Neuronal stem cell (in vitro differentiated cells): ENCODE data around the gene MEGF10.

Experiments
- DNase-seq: peaks from one replicate; pipeline ENCODE4 v3.0.0-alpha.2; 2013; ENCODE audit warnings: low spot score
- H2AFZ ChIP-seq: one replicate; pipeline ENCODE4 v1.6.1; 2013; ENCODE audit warnings: mild to moderate bottlenecking, low read length, inconsistent platforms
- H2AK5ac ChIP-seq: 2 replicates; pipeline ENCODE4 v1.6.1; 2013; ENCODE audit warnings: low read depth, mild to moderate bottlenecking, inconsistent platforms, low read length, moderate library complexity, mixed read lengths
- H2BK120ac ChIP-seq: 2 replicates; pipeline ENCODE4 v1.6.1; 2013; ENCODE audit warnings: low read depth, mild to moderate bottlenecking, inconsistent platforms, low read length, moderate library complexity, mixed read lengths
- H2BK12ac ChIP-seq: one replicate; pipeline ENCODE4 v1.6.1; 2013; ENCODE audit warnings: low read length, inconsistent platforms
- H2BK15ac ChIP-seq: 2 replicates; pipeline ENCODE4 v1.6.1; 2013; ENCODE audit warnings: mild to moderate bottlenecking, low read length, inconsistent platforms, mixed read lengths
- H2BK5ac ChIP-seq: one replicate; pipeline ENCODE4 v1.6.1; 2013; ENCODE audit warnings: inconsistent platforms, mild to moderate bottlenecking, low read length, moderate library complexity
- H3K14ac ChIP-seq: one replicate; pipeline ENCODE4 v1.6.1; 2013; ENCODE audit warnings: low read length, inconsistent platforms
- H3K18ac ChIP-seq: 2 replicates; pipeline ENCODE4 v1.6.1; 2013; ENCODE audit warnings: low read length, inconsistent platforms
- H3K23ac ChIP-seq: 2 replicates; pipeline ENCODE4 v1.6.1; 2013; ENCODE audit warnings: low read depth, mild to moderate bottlenecking, mixed read lengths, low read length, inconsistent platforms; ENCODE audit not compliant: poor library complexity
- H3K27ac ChIP-seq: replicated peaks from 3 replicates; pipeline ENCODE4 v1.5.1; 2013; ENCODE audit warnings: low read length, inconsistent platforms
- H3K27me3 ChIP-seq, 3 experiments: 2 replicates each; pipeline ENCODE4 v1.6.1; 2013; ENCODE audit warnings: low read length in 3 of 3, mild to moderate bottlenecking in 2 of 3, inconsistent platforms in 1 of 3, low read depth in 1 of 3, mixed read lengths in 1 of 3, moderate library complexity in 1 of 3; ENCODE audit not compliant: control insufficient read depth in 3 of 3, insufficient read depth in 3 of 3
- H3K36me3 ChIP-seq, 2 donors: replicated peaks in 1 of 2; 2 replicates each; pipeline ENCODE4 v1.6.1; 2013; ENCODE audit warnings: low read length in 2 of 2; ENCODE audit not compliant: control insufficient read depth in 2 of 2, insufficient read depth in 2 of 2
- H3K4ac ChIP-seq: 2 replicates; pipeline ENCODE4 v1.6.1; 2013; ENCODE audit warnings: inconsistent platforms, mild to moderate bottlenecking, low read length, moderate library complexity
- H3K4me1 ChIP-seq, 2 donors: 1 replicate in 1 of 2; 2 replicates in 1 of 2; pipeline ENCODE4 v1.6.1; 2013; ENCODE audit warnings: low read length in 2 of 2, low read depth in 1 of 2; ENCODE audit not compliant: control insufficient read depth in 2 of 2, insufficient read depth in 1 of 2
- H3K4me2 ChIP-seq: one replicate; pipeline ENCODE4 v1.6.1; 2013; ENCODE audit warnings: mild to moderate bottlenecking, low read length, inconsistent platforms; ENCODE audit not compliant: insufficient read depth, poor library complexity, severe bottlenecking
- H3K4me3 ChIP-seq, 2 donors: 2 replicates each; pipeline ENCODE4 v1.5.1; 2013; ENCODE audit warnings: low read length in 2 of 2, mild to moderate bottlenecking in 2 of 2, inconsistent platforms in 1 of 2, moderate library complexity in 1 of 2
- H3K79me1 ChIP-seq: one replicate; pipeline ENCODE4 v1.6.1; 2013; ENCODE audit warnings: low read depth, mild to moderate bottlenecking, inconsistent platforms, low read length, moderate library complexity
- H3K9ac ChIP-seq: one replicate; pipeline ENCODE4 v1.6.1; 2013; ENCODE audit warnings: mild to moderate bottlenecking, low read depth, low read length, inconsistent platforms; ENCODE audit not compliant: poor library complexity
- H3K9me3 ChIP-seq, 2 donors: replicated peaks in 1 of 2; 2 replicates each; pipeline versions ENCODE3 to v1.6.1; 2013; ENCODE audit warnings: low read length in 2 of 2, mild to moderate bottlenecking in 2 of 2, inconsistent platforms in 1 of 2, low read depth in 1 of 2, mixed read lengths in 1 of 2, moderate library complexity in 1 of 2; ENCODE audit not compliant: control insufficient read depth in 2 of 2, insufficient read depth in 1 of 2
- H4K8ac ChIP-seq: one replicate; pipeline ENCODE4 v1.6.1; 2013; ENCODE audit warnings: low read depth, mild to moderate bottlenecking, inconsistent platforms, low read length, moderate library complexity
- H4K91ac ChIP-seq: one replicate; pipeline ENCODE4 v1.6.1; 2013; ENCODE audit warnings: low read length, low read depth, mild to moderate bottlenecking, inconsistent platforms; ENCODE audit not compliant: poor library complexity
- whole genome bisulfite sequencing, 2 donors: extraction: QIAGEN DNeasy Blood & Tissue Kit; methylation state at CpG; one replicate each; pipeline ENCODE4 v1.1.7; 2013; ENCODE audit warnings: missing lambda C conversion rate in 2 of 2, mixed read lengths in 1 of 2; ENCODE audit not compliant: insufficient read length in 2 of 2, insufficient replicate concordance in 1 of 2; ENCODE audit errors: extremely low coverage in 2 of 2; 5-methylcytosine and 5-hydroxymethylcytosine counted together

The MEGF10 gene

GRCh38 chr5:127444171-127444570 lies 153.6 kb downstream of the MEGF10 start:
- Histone ChIP-seq H2BK120ac (no peak overlapping the region), H3K4me1 (peaks cover 2 to 8% of the 10 kb centered on the region in 2 donors), H2AFZ (no peak overlapping the region), H3K36me3 (peaks cover 0 to 2% of the 10 kb centered on the region in 2 donors), H3K9me3 (no peaks in the 10 kb centered on the region), H3K4ac (no peak overlapping the region), H3K18ac (no peak overlapping the region), H2AK5ac (no peak overlapping the region), H4K91ac (no peak overlapping the region), H3K9ac (no peak overlapping the region), H3K4me3 (no peak overlapping the region), H3K27me3 (no peaks in the 10 kb centered on the region), H3K14ac (no peak overlapping the region), H3K4me2 (no peak overlapping the region), H2BK15ac (no peak overlapping the region), H4K8ac (no peak overlapping the region), H3K27ac (no peak overlapping the region), H2BK5ac (no peak overlapping the region), H3K79me1 (no peaks in the 10 kb centered on the region), H2BK12ac (no peak overlapping the region), H3K23ac (no peak overlapping the region)
- no peak for DNase-seq
- WGBS, 2 donors = no CpG with 5 or more reads among the region's 1 CpG

GRCh38 chr5:127445328-127445727 lies 154.7 kb downstream of the MEGF10 start:
- Histone ChIP-seq H2AK5ac (no peak overlapping the region), H2AFZ (no peak overlapping the region), H3K36me3 (peaks cover 0 to 6% of the 10 kb centered on the region in 2 donors), H2BK120ac (no peak overlapping the region), H3K27me3 (no peaks in the 10 kb centered on the region), H2BK5ac (no peak overlapping the region), H3K18ac (no peak overlapping the region), H2BK15ac (no peak overlapping the region), H3K14ac (no peak overlapping the region), H3K79me1 (no peaks in the 10 kb centered on the region), H3K9me3 (no peaks in the 10 kb centered on the region), H4K8ac (no peak overlapping the region), H3K23ac (no peak overlapping the region), H3K4ac (no peak overlapping the region), H3K4me2 (no peak overlapping the region), H3K27ac (no peak overlapping the region), H4K91ac (no peak overlapping the region), H3K4me1 (peaks cover 2 to 8% of the 10 kb centered on the region in 2 donors), H3K9ac (no peak overlapping the region), H3K4me3 (no peak overlapping the region), H2BK12ac (no peak overlapping the region)
- DNase-seq = no peak
- no CpG with 5 or more reads among the region's 4 CpGs for WGBS, 2 donors

GRCh38 chr5:127446626-127447025 lies 156.0 kb downstream of the MEGF10 start:
- Histone ChIP-seq H3K27ac (no peak overlapping the region), H2BK120ac (no peak overlapping the region), H3K23ac (no peak overlapping the region), H3K27me3 (no peaks in the 10 kb centered on the region), H3K4me3 (no peak overlapping the region), H3K4me1 (peaks cover 0 to 5% of the 10 kb centered on the region in 2 donors), H4K8ac (no peak overlapping the region), H3K14ac (no peak overlapping the region), H2BK12ac (no peak overlapping the region), H3K9me3 (no peaks in the 10 kb centered on the region), H2BK15ac (no peak overlapping the region), H3K9ac (no peak overlapping the region), H4K91ac (no peak overlapping the region), H3K18ac (no peak overlapping the region), H2AFZ (peak overlapping the region; percentile 72), H2AK5ac (no peak overlapping the region), H2BK5ac (no peak overlapping the region), H3K4ac (no peak overlapping the region), H3K4me2 (no peak overlapping the region), H3K36me3 (peaks cover 0 to 6% of the 10 kb centered on the region in 2 donors), H3K79me1 (no peaks in the 10 kb centered on the region)
- no peak for DNase-seq
- no CpG with 5 or more reads among the region's 2 CpGs for WGBS, 2 donors

DNA sequence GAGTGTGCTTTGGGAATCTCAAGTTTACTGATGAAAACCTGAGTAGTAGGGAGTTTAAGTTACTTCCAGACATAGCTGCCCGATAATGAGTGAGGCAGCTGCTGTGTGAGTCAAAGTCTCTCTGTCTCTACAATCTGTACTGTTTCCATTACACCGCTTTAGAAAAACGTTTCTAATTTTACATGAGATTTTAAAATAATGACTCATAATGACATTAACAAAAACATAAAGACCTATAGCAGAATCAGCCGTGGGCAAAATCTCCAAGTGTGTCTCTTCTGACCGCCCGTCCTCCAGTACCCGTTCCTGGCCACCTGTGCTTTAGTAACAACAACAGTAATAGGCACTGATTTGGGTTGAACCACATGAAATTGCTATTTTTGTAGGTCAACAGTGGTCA lies 157.2 kb downstream of the MEGF10 start:
- no peak overlapping the region for H2BK120ac ChIP-seq
- H2BK5ac ChIP-seq = no peak overlapping the region
- no peak overlapping the region for H3K4me2 ChIP-seq
- no peak overlapping the region for H3K14ac ChIP-seq
- H2BK15ac ChIP-seq = no peak overlapping the region
- no peak overlapping the region for H3K4me3 ChIP-seq
- H2AK5ac ChIP-seq = no peak overlapping the region
- H2AFZ ChIP-seq = no peak overlapping the region
- H3K9ac ChIP-seq = no peak overlapping the region
- no CpG with 5 or more reads among the region's 7 CpGs for WGBS, 2 donors
- no peak overlapping the region for H3K4ac ChIP-seq
- peaks cover 2 to 5% of the 10 kb centered on the region in 2 donors for H3K4me1 ChIP-seq
- H3K9me3 ChIP-seq = no peaks in the 10 kb centered on the region
- H3K27me3 ChIP-seq = no peaks in the 10 kb centered on the region
- no peak for DNase-seq
- H3K18ac ChIP-seq = no peak overlapping the region
- peaks cover 0 to 6% of the 10 kb centered on the region in 2 donors for H3K36me3 ChIP-seq
- H3K27ac ChIP-seq = no peak overlapping the region
- no peaks in the 10 kb centered on the region for H3K79me1 ChIP-seq
- no peak overlapping the region for H2BK12ac ChIP-seq
- H3K23ac ChIP-seq = no peak overlapping the region
- H4K91ac ChIP-seq = no peak overlapping the region
- no peak overlapping the region for H4K8ac ChIP-seq
